K562 (cell line): ENCODE data around the gene TMEFF1. TPM values are rescaled to one million over a fixed set of nuclear protein-coding genes. Genes with fewer than 3 reads are reported as not detected.

Source experiments
- ATAC-seq: fragments of 200-7000 bp; cut with Tn5 transposase; 3 replicates; pipeline ENCODE4 v1.9.1; 2020; ENCODE audit warnings: moderate library complexity
- BruUV-seq: library from RNA; stranded (reverse); fragments of 400-500 nt; replicated peaks from 2 replicates; lab custom pipeline; 2021; lab: Mats Ljungman, UMichigan
- CTCF ChIA-PET: fragments of 300-600 bp; formaldehyde crosslinking; extraction: SDS; loops from one replicate; lab custom pipeline; 2021; ENCODE audit warnings: low intra/inter-chr PET ratio; lab: Yijun Ruan, JAX
- POLR2A ChIA-PET: fragments of 300-600, 350-650 bp; sonication (Branson Sonifier 250); formaldehyde crosslinking; extraction: SDS; loops from one replicate; lab custom pipeline; 2021; ENCODE audit warnings: antibody characterized with exemption, inconsistent platforms; lab: Yijun Ruan, JAX
- DNase-seq, 4 experiments: peaks; one replicate each; pipeline versions ENCODE4 v3.0.0 to v3.0.0-alpha.2; 2011 to 2018; ENCODE audit warnings: low spot score in 3 of 4, mixed read lengths in 3 of 4; ENCODE audit errors: extremely low read depth in 1 of 4
- FAIRE-seq: peaks from 2 replicates; lab custom pipeline; 2011; peaks lifted over from hg19 to GRCh38; lab: Jason Lieb, UNC
- H2AFZ ChIP-seq: 2 replicates; pipeline ENCODE4 v1.6.0; 2011; ENCODE audit warnings: low read depth, low read length, control low read depth, inconsistent platforms
- H3K27ac ChIP-seq: fragments of 200-600 bp; 3 replicates; pipeline ENCODE4 v1.8.0; 2011; ENCODE audit warnings: low read depth, mild to moderate bottlenecking, control low read depth, inconsistent platforms, low read length, moderate library complexity, mixed read lengths; ENCODE audit errors: extremely low read depth
- H3K27me3 ChIP-seq, 2 experiments: fragments of 300-600 bp in 1 of 2; 2 replicates in 1 of 2; 3 replicates in 1 of 2; pipeline versions ENCODE4 v1.6.0 to v1.8.0; 2011; ENCODE audit warnings: inconsistent platforms in 2 of 2, low read length in 2 of 2, mild to moderate bottlenecking in 1 of 2, mixed read lengths in 1 of 2, moderate library complexity in 1 of 2; ENCODE audit not compliant: control insufficient read depth in 2 of 2, insufficient read depth in 2 of 2
- H3K36me3 ChIP-seq: fragments of 300-600 bp; 3 replicates; pipeline ENCODE4 v1.8.0; 2011; ENCODE audit warnings: mild to moderate bottlenecking, low read length, inconsistent platforms; ENCODE audit not compliant: control insufficient read depth, insufficient read depth
- H3K4me1 ChIP-seq, 2 experiments: fragments of 200-600 bp in 1 of 2; replicated peaks in 1 of 2; 2 replicates in 1 of 2; 3 replicates in 1 of 2; pipeline versions ENCODE4 v1.5.1 to v1.8.0; 2011; ENCODE audit warnings: inconsistent platforms in 2 of 2, low read length in 2 of 2, mild to moderate bottlenecking in 1 of 2, mixed read lengths in 1 of 2, moderate library complexity in 1 of 2; ENCODE audit not compliant: control insufficient read depth in 2 of 2, insufficient read depth in 2 of 2
- H3K4me2 ChIP-seq: 2 replicates; pipeline ENCODE4 v1.6.1; 2011; ENCODE audit warnings: low read length, control low read depth, inconsistent platforms, mixed read lengths; ENCODE audit not compliant: insufficient read depth
- H3K4me3 ChIP-seq: fragments of 200-600 bp; sonication (generic), shearing (Covaris generic); 2 replicates; pipeline ENCODE4 v1.5.1; 2016; ENCODE audit warnings: control low read depth, inconsistent platforms
- H3K79me2 ChIP-seq: fragments of 200-600 bp; 3 replicates; pipeline ENCODE4 v1.8.0; 2011; ENCODE audit warnings: low read length, inconsistent platforms; ENCODE audit not compliant: control insufficient read depth, insufficient read depth
- H3K9ac ChIP-seq, 2 experiments: 2 replicates each; pipeline versions ENCODE4 v1.6.0 to v1.6.1; 2011; ENCODE audit warnings: low read depth in 2 of 2, low read length in 2 of 2, control low read depth in 1 of 2, inconsistent platforms in 1 of 2, mild to moderate bottlenecking in 1 of 2, mixed read lengths in 1 of 2; ENCODE audit not compliant: insufficient read depth in 1 of 2
- H3K9me1 ChIP-seq: one replicate; pipeline ENCODE4 v1.6.0; 2011; ENCODE audit warnings: inconsistent platforms, mild to moderate bottlenecking, low read length, moderate library complexity; ENCODE audit not compliant: control insufficient read depth, insufficient read depth
- H3K9me3 ChIP-seq: replicated peaks from 2 replicates; pipeline ENCODE4 v1.5.1; 2011; ENCODE audit warnings: low read depth, low read length, inconsistent platforms; ENCODE audit not compliant: control insufficient read depth, insufficient read depth
- H4K20me1 ChIP-seq: replicated peaks from 2 replicates; pipeline ENCODE4 v1.6.1; 2011; ENCODE audit warnings: low read length, inconsistent platforms, mixed read lengths; ENCODE audit not compliant: control insufficient read depth, insufficient read depth
- ARID2 ChIP-seq: fragments of 450-650 bp; IDR thresholded peaks from 2 replicates; pipeline ENCODE4 v1.6.1; 2017; ENCODE audit warnings: antibody characterized with exemption, mild to moderate bottlenecking
- ATF6 ChIP-seq: sonication (generic); formaldehyde crosslinking; IDR thresholded peaks from 2 replicates; pipeline ENCODE4 v1.4.0; 2020; ENCODE audit warnings: mild to moderate bottlenecking, missing genetic modification reagents
- BCLAF1 ChIP-seq, 2 experiments: fragments of 450-650 bp in 1 of 2; IDR thresholded peaks; 2 replicates each; pipeline ENCODE4 v1.6.1; 2011 to 2017; ENCODE audit warnings: low read depth in 2 of 2, antibody characterized with exemption in 1 of 2, borderline replicate concordance in 1 of 2, low read length in 1 of 2, mild to moderate bottlenecking in 1 of 2, mixed read lengths in 1 of 2; ENCODE audit not compliant: control insufficient read depth in 1 of 2
- ELK1 ChIP-seq: sonication (generic); formaldehyde crosslinking; IDR thresholded peaks from 2 replicates; pipeline ENCODE4 v1.8.1; 2022; ENCODE audit warnings: missing genetic modification reagents
- FUS ChIP-seq: fragments of 200-400 bp; formaldehyde crosslinking; optimal IDR thresholded peaks from 2 replicates; pipeline ENCODE3; 2017; ENCODE audit warnings: low read depth, low read length
- MYBL2 ChIP-seq, 2 experiments: fragments of 450-650 bp in 1 of 2; sonication (generic) in 1 of 2; formaldehyde crosslinking in 1 of 2; IDR thresholded peaks; 2 replicates each; pipeline versions ENCODE4 v1.6.1 to v1.8.1; 2017 to 2022; ENCODE audit warnings: borderline replicate concordance in 1 of 2, inconsistent platforms in 1 of 2, low read depth in 1 of 2, mild to moderate bottlenecking in 1 of 2, missing genetic modification reagents in 1 of 2, moderate library complexity in 1 of 2
- PCBP2 ChIP-seq: fragments of 200-400 bp; formaldehyde crosslinking; IDR thresholded peaks from 2 replicates; pipeline ENCODE4 v1.6.1; 2018; ENCODE audit warnings: low read length, low read depth, mild to moderate bottlenecking, moderate library complexity; ENCODE audit not compliant: poor library complexity, severe bottlenecking
- RBM17 ChIP-seq: fragments of 200-400 bp; formaldehyde crosslinking; IDR thresholded peaks from 2 replicates; pipeline ENCODE4 v1.6.1; 2017; ENCODE audit warnings: low read depth, mild to moderate bottlenecking, low read length, borderline replicate concordance
- TEAD1 ChIP-seq, 2 experiments: fragments of 450-650 bp in 1 of 2; sonication (generic) in 1 of 2; formaldehyde crosslinking; IDR thresholded peaks; 2 replicates each; pipeline versions ENCODE4 v1.4.0 to v1.8.0; 2020 to 2022; ENCODE audit warnings: mild to moderate bottlenecking in 2 of 2, missing genetic modification reagents in 1 of 2
- ZBTB2 ChIP-seq: fragments of 450-650 bp; IDR thresholded peaks from 2 replicates; pipeline ENCODE4 v1.6.1; 2016; ENCODE audit warnings: antibody characterized with exemption
- ZNF311 ChIP-seq: fragments of 250-450 bp; sonication (Bioruptor Pico); IDR thresholded peaks from 2 replicates; pipeline ENCODE4 v1.4.0; 2020; ENCODE audit warnings: mild to moderate bottlenecking, moderate library complexity
- ZNF561 ChIP-seq: fragments of 450-650 bp; formaldehyde crosslinking; conservative IDR thresholded peaks from 2 replicates; pipeline ENCODE4 v1.4.0; 2020; ENCODE audit warnings: mild to moderate bottlenecking, moderate library complexity
- WGBS: fragments of 100-300 bp; shearing (Covaris generic); methylation state at CpG from one replicate; pipeline ENCODE4 v1.1.6; 2016; ENCODE audit warnings: low coverage, mixed read lengths; ENCODE audit not compliant: insufficient coverage; ENCODE audit errors: missing lambda C conversion rate; 5-methylcytosine and 5-hydroxymethylcytosine counted together
- in situ Hi-C: fragments of 300-500 bp; cut with MboI; formaldehyde crosslinking; loops from 4 replicates; pipeline ENCODE4 v1.15.0; 2018; ENCODE audit warnings: inconsistent platforms, mixed read lengths
- intact Hi-C: fragments of 100-400 bp; cut with micrococcal nuclease; formaldehyde crosslinking; loops from 2 replicates; pipeline ENCODE4 v1.14.2; 2022
- polyA plus RNA-seq, 8 experiments: library from polyadenylated mRNA; depleted of rRNA in 4 of 8; stranded (reverse) in 5 of 8; unstranded in 3 of 8; fragments of >200 nt; fragmentation: Nextera tagmentation in 2 of 8; fragmentation: Illumina TruSeq in 1 of 8; extraction: Ambion mirVana in 2 of 8; extraction: Trizol in 1 of 8; gene quantifications; 2 replicates each; pipeline versions ENCODE4 v1.2.1 to v1.2.3, GENCODE V29; 2011 to 2014; ENCODE audit warnings: inconsistent platforms in 1 of 8, missing spikeins in 1 of 8
- total RNA-seq, 7 experiments: library from RNA; depleted of rRNA in 6 of 7; stranded (reverse); fragments of >200 nt in 6 of 7; fragmentation: Illumina TruSeq in 2 of 7; extraction: Trizol in 2 of 7; gene quantifications; 2 replicates each; pipeline versions ENCODE4 v1.2.1 to v1.2.3, GENCODE V29; 2011 to 2021; ENCODE audit warnings: low replicate concordance in 1 of 7

TMEFF1 gene
- total and polyA plus RNA-seq, 9 of the 15 experiments (the other 6 are each of a cell fraction or from before 2014, with no cell fraction given): 0.07 to 1.1 (median 0.28) TPM; not detected in 2

DNA sequence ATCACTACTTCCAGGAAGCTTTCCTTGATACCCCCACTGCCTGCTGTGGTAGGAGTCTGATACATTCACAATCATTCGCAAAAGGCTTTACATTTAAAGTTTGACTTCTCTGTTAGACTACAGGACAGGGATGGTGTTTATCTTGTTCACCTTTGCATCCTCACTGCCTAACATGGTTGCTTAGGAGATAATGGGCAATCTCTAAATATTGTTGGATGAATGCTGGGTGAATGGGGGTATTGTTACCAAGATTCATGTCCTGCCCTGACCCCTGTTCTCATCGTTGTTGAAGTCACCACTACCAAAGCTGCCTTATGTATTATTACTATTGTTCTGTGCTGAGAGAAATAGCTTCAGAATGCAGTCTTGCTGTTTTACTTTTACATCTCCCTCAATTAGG lies 7.7 kb upstream of the TMEFF1 start (continued):
- TF ChIP-seq ATF6 (no peak), TEAD1 (CRISPR knock-in tag; IDR thresholded peaks at IDR 0.05) (no peak), PCBP2 (no peak), BCLAF1 (IDR thresholded peaks at IDR 0.05; ENCODE audit: borderline replicate concordance in 1 of 2, control insufficient read depth in 1 of 2, low read depth in 2 of 2, low read length in 1 of 2) (no peak)

DNA sequence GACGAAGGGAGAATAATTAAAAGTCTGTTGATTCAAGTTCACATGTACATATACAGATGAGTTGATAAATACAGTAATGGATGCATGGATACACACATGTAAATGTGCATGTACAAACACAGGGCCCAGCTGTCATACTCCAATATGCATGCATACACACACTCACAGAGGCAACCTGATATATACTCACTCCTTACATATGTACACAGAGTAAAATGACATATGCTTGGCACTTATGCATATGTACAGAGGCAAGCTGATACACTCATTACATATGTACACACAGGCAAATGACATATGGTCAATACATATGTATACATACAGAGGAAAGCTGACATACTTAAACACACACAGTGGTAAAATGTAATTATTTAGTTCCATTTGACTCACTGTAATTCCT lies 7.2 kb upstream of the TMEFF1 start:
- peaks cover 9 to 15% of the 10 kb centered on the region in 2 experiments; a peak in 4 of 5 replicates for H3K27me3 ChIP-seq
- H3K4me3 ChIP-seq: no peak overlapping the region
- DNase-seq: no peak
- no peak for FAIRE-seq
- WGBS: 7% methylated on average over 1 of the region's 1 CpG
- no peak overlapping the region for H3K4me2 ChIP-seq
- BruUV-seq: no TSS peak
- ChIA-PET POLR2A (no interaction called here), CTCF (no interaction called here)
- no peak for ATAC-seq
- H3K79me2 ChIP-seq: no peaks in the 10 kb centered on the region
- no peaks in the 10 kb centered on the region for H3K4me1 ChIP-seq
- H2AFZ ChIP-seq: no peak overlapping the region
- H4K20me1 ChIP-seq: no peaks in the 10 kb centered on the region; the same call in 1 of the 2 replicates
- no peak overlapping the region for H3K27ac ChIP-seq
- no peaks in the 10 kb centered on the region for H3K9me1 ChIP-seq
- in situ Hi-C loops: no loop called here
- H3K36me3 ChIP-seq: no peaks in the 10 kb centered on the region
- intact Hi-C loops: no loop called here
- no peaks in the 10 kb centered on the region for H3K9me3 ChIP-seq
- H3K9ac ChIP-seq: no peak overlapping the region
- TF ChIP-seq ZBTB2 (no peak), MYBL2 (IDR thresholded peaks at IDR 0.05; ENCODE audit: low read depth) (no peak), MYBL2 (CRISPR knock-in tag; IDR thresholded peaks at IDR 0.05; ENCODE audit: borderline replicate concordance) (no peak), RBM17 (no peak), FUS (no peak), ELK1 (CRISPR knock-in tag) (no peak), ZNF561 (CRISPR knock-in tag) (no peak), ARID2 (no peak), ZNF311 (no peak)
